Stimulated activated CD4-positive, alpha-beta T cell treated with anti-CD3 and anti-CD28 coated beads, Interleukin-2, amount 100 ng/mL, for 48 hours (primary cell): ENCODE measurements around the gene C19orf67.

Source experiments
- DNase-seq, 2 donors: peaks; one replicate each; pipeline ENCODE4 v3.0.0-alpha.2; 2020

The C19orf67 gene

GRCh38 chr19:14085309-14085995 is at the start of gene C19orf67:
TSS of gene C19orf67 (minus strand) at chr19:14085783. CDS start at chr19:14085627, 156 bp downstream.
- DNase-seq, result no peak

GRCh38 chr19:14135355-14135754 is 49.8 kb upstream of the C19orf67 start:
- DNase-seq, result no peak

- DNase-seq, result no peak
These were observed 42.4 kb upstream of the C19orf67 start for GRCh38 chr19:14127929-14128509.

- DNase-seq, result no peak
These were observed 41.6 kb upstream of the C19orf67 start for GRCh38 chr19:14127176-14127575.

GRCh38 chr19:14122924-14123323 is 37.3 kb upstream of the C19orf67 start:
- no peak for DNase-seq

GRCh38 chr19:14120497-14120780 is 34.9 kb upstream of the C19orf67 start:
- no peak for DNase-seq

- no peak for DNase-seq
These were observed 34.3 kb upstream of the C19orf67 start for GRCh38 chr19:14119644-14120496.

- DNase-seq, result no peak
These were observed 33.6 kb upstream of the C19orf67 start for GRCh38 chr19:14119146-14119545.

- no peak for DNase-seq
These were observed 32.8 kb upstream of the C19orf67 start for GRCh38 chr19:14118165-14119051.

GRCh38 chr19:14117668-14118164 is 32.1 kb upstream of the C19orf67 start, which contains the start of gene PRKACA:
TSS of gene PRKACA (minus strand) at chr19:14117762. CDS start at chr19:14117547, 215 bp downstream.
- DNase-seq, result peak; percentile 96

- DNase-seq, result no peak
These were observed 31.5 kb upstream of the C19orf67 start for GRCh38 chr19:14116918-14117578.

- no peak for DNase-seq
These were observed 30.9 kb upstream of the C19orf67 start for GRCh38 chr19:14116525-14116917.

GRCh38 chr19:14115756-14116155 is 30.2 kb upstream of the C19orf67 start:
- DNase-seq, result no peak

GRCh38 chr19:14114854-14115253 is 29.3 kb upstream of the C19orf67 start:
- DNase-seq, result peak; percentile 44 to 49

GRCh38 chr19:14114439-14114838 is 28.9 kb upstream of the C19orf67 start:
- DNase-seq, result no peak

GRCh38 chr19:14113762-14114414 is 28.3 kb upstream of the C19orf67 start:
- peak; percentile 50 to 68 for DNase-seq

- DNase-seq, result no peak
These were observed 27.3 kb upstream of the C19orf67 start for GRCh38 chr19:14112809-14113385.

GRCh38 chr19:14112051-14112808 is 26.6 kb upstream of the C19orf67 start:
- DNase-seq, result no peak

GRCh38 chr19:14111486-14111885 is 25.9 kb upstream of the C19orf67 start:
- no peak for DNase-seq

- no peak for DNase-seq
These were observed 25.1 kb upstream of the C19orf67 start for GRCh38 chr19:14110650-14111049.
